Right atrium auricular region (tissue), 2 donors: ENCODE data around the gene FETUB. TPM values are rescaled to one million over a fixed set of nuclear protein-coding genes. Genes with fewer than 3 reads are reported as not detected.
"Not testable (repeated sequence)": the region's sequence is repeated elsewhere in the genome, so short reads cannot be mapped to it uniquely, and the experiment has no call there.

Source experiments
- DNase-seq: peaks from one replicate; pipeline ENCODE4 v3.0.0-alpha.2; 2019; ENCODE audit warnings: low spot score
- H3K27ac ChIP-seq, 2 donors: fragments of 200-600 bp; sonication (generic); 1 replicate in 1 of 2; 2 replicates in 1 of 2; pipeline ENCODE4 v1.5.1; 2016 to 2019
- H3K27me3 ChIP-seq, 2 donors: fragments of 200-600 bp; sonication (generic); one replicate each; pipeline versions ENCODE4 v1.5.1 to v1.6.0; 2017 to 2019
- H3K36me3 ChIP-seq: fragments of 200-600 bp; sonication (generic); one replicate; pipeline ENCODE4 v1.5.1; 2016
- H3K4me1 ChIP-seq, 2 donors: fragments of 200-600 bp; sonication (generic); one replicate each; pipeline versions ENCODE4 v1.5.1 to v1.6.0; 2017 to 2019
- H3K4me3 ChIP-seq, 2 donors: fragments of 200-600 bp; sonication (generic); 1 replicate in 1 of 2; 2 replicates in 1 of 2; pipeline ENCODE4 v1.5.1; 2017 to 2019; ENCODE audit warnings: mild to moderate bottlenecking in 1 of 2, moderate library complexity in 1 of 2
- H3K9me3 ChIP-seq, 2 donors: fragments of 200-600 bp; sonication (generic); one replicate each; pipeline ENCODE4 v1.5.1; 2019
- total RNA-seq, 2 donors: library from RNA; depleted of rRNA; stranded (reverse); fragments of >200 nt; gene quantifications; one replicate each; pipeline ENCODE4 v1.1.0, GENCODE V29; 2016
- TF ChIP-seq, protein P1 (sequence below), 2 donors: fragments of 200-600 bp; sonication (generic); IDR thresholded peaks; one replicate each; pipeline ENCODE4 v1.5.1; 2019; ENCODE audit warnings: antibody characterized with exemption in 2 of 2

FETUB gene
- total RNA-seq, 2 donors from 2014 or later, result not detected

DNA sequence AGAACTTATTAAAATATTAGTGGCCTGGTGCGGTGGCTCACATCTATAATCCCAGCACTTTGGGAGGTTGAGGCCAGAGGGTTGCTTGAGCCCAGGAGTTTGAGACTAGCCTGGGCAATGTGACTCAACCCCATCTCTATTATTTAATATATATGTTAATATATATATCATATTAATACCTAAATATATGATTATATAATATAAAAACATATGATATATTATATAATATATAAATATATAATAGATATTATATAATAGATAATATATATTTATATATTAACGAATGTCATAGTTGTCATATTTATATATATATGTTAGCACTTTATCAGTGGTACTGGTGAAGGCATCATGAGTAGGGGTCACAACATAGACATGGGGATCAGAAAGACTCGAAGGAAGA is 30.9 kb downstream of the FETUB start:
- H3K36me3 ChIP-seq, result no peaks in the 10 kb centered on the region
- H3K27ac ChIP-seq, result no peak overlapping the region
- no peaks in the 10 kb centered on the region for H3K27me3 ChIP-seq
- no peak overlapping the region for H3K4me3 ChIP-seq
- TF ChIP-seq, protein P1, sequence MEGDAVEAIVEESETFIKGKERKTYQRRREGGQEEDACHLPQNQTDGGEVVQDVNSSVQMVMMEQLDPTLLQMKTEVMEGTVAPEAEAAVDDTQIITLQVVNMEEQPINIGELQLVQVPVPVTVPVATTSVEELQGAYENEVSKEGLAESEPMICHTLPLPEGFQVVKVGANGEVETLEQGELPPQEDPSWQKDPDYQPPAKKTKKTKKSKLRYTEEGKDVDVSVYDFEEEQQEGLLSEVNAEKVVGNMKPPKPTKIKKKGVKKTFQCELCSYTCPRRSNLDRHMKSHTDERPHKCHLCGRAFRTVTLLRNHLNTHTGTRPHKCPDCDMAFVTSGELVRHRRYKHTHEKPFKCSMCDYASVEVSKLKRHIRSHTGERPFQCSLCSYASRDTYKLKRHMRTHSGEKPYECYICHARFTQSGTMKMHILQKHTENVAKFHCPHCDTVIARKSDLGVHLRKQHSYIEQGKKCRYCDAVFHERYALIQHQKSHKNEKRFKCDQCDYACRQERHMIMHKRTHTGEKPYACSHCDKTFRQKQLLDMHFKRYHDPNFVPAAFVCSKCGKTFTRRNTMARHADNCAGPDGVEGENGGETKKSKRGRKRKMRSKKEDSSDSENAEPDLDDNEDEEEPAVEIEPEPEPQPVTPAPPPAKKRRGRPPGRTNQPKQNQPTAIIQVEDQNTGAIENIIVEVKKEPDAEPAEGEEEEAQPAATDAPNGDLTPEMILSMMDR (IDR thresholded peaks at IDR 0.05), result no peak
- H3K9me3 ChIP-seq, result no peaks in the 10 kb centered on the region
- no peak for DNase-seq
- no peaks in the 10 kb centered on the region for H3K4me1 ChIP-seq

DNA sequence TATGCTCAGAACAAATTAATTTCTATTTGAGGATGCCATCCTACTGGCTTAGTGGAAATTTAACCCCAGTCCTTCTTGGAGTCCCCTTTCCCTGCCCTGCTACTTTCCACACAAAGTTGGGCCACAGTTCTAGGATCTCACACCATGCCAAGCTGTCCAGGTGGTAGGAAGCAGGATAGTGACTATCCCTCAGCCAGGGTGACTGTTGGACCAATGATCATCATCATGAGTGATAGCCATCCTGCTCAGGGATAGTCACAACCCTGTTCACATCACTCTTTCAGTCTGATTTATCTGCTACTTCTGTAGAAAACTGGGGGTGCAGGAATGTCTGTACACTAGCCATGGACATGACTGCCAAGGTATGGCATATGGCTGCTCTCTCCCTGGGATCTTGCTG is 38.4 kb downstream of the FETUB start:
- H3K36me3 ChIP-seq, result no peaks in the 10 kb centered on the region
- DNase-seq, result no peak
- no peaks in the 10 kb centered on the region for H3K27me3 ChIP-seq
- no peaks in the 10 kb centered on the region for H3K4me1 ChIP-seq
- H3K27ac ChIP-seq, result no peak overlapping the region
- H3K4me3 ChIP-seq, result no peak overlapping the region
- TF ChIP-seq, protein P1 (IDR thresholded peaks at IDR 0.05), result no peak
- H3K9me3 ChIP-seq, result no peaks in the 10 kb centered on the region

DNA sequence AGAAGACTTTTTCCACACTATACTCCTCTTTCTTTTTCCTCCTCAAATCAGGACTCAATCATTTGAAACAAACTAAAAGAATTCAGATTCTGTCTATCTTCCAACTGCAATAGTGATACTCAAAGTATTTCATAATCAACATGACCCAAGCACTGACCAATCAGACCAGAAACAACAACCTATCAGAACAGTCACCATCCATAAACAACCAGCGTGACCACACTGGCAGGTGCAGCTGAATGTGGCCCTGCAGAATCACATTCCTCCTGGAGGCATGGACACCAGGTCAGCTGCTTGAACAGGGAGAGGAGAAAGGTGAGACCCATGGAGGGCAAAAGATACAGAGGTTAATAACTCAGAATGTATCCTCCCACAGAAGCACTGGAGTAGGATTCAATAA is 39.0 kb downstream of the FETUB start:
- no peaks in the 10 kb centered on the region for H3K36me3 ChIP-seq
- DNase-seq, result no peak
- TF ChIP-seq, protein P1 (IDR thresholded peaks at IDR 0.05), result no peak
- H3K27me3 ChIP-seq, result no peaks in the 10 kb centered on the region
- no peaks in the 10 kb centered on the region for H3K9me3 ChIP-seq
- no peak overlapping the region for H3K4me3 ChIP-seq
- no peak overlapping the region for H3K27ac ChIP-seq
- no peaks in the 10 kb centered on the region for H3K4me1 ChIP-seq

DNA sequence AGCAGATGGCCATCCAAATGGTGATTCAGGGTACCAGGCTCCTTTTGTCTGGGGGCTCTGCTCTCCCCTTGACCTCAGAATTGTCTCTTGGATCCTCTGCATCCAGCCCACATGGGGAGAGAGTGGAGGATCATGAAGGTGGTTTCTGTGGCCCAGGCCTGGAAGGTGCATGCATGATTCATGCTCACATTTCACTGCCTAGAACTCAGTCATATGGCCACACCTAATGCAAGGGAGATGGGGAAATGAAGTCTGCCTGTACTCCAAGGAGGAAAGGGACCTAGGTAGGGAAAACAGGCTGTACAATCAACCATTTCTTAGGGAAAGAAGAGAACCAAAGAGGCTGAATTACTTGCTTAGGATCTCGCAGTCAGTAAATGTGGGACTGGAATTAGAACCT is 40.7 kb downstream of the FETUB start:
- Histone ChIP-seq H3K27me3 (no peaks in the 10 kb centered on the region), H3K27ac (no peak overlapping the region), H3K9me3 (no peaks in the 10 kb centered on the region), H3K36me3 (no peaks in the 10 kb centered on the region), H3K4me1 (no peaks in the 10 kb centered on the region), H3K4me3 (no peak overlapping the region)
- DNase-seq, result no peak
- TF ChIP-seq, protein P1 (IDR thresholded peaks at IDR 0.05), result no peak

DNA sequence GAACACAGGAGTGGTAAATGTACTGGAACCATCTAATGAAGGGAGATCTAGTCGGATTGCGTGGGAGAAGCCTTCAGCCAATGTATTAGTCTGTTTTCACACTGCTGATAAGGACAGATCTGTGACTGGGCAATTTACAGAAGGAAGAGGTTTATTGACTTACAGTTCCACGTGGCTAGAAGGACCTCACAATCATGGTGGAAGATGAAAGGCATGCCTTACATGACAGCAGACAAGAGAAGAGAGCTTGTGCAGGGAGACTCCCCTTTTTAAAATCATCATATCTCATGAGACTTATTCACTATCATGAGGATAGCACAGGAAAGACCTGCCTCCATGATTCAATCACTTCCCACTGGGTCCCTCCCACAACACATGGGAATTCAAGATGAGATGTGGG is 42.6 kb downstream of the FETUB start:
- Histone ChIP-seq H3K27ac (no peak overlapping the region), H3K4me1 (no peaks in the 10 kb centered on the region), H3K36me3 (no peaks in the 10 kb centered on the region), H3K27me3 (no peaks in the 10 kb centered on the region), H3K4me3 (no peak overlapping the region), H3K9me3 (no peaks in the 10 kb centered on the region)
- DNase-seq, result no peak
- TF ChIP-seq, protein P1 (IDR thresholded peaks at IDR 0.05), result no peak

DNA sequence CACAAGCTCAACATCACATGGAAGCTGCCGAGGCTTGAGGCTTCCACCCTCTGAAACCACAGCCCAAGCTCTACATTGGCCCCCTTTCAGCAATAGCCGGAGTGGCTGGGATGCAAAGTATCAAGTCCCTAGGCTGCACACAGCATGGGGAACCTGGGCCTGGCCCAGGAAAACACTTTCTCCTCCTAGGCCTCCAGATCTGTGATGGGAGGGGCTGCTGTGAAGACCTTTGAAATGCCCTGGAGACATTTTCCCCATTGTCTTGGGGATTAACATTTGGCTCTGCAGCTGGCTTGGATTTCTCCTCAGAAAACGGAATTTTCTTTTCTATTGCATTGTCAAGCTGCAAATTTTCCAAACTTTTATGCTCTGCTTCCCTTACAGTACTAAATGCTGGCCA is 43.8 kb downstream of the FETUB start:
- Histone ChIP-seq H3K36me3 (no peaks in the 10 kb centered on the region), H3K4me1 (no peaks in the 10 kb centered on the region), H3K9me3 (no peaks in the 10 kb centered on the region), H3K4me3 (no peak overlapping the region), H3K27me3 (no peaks in the 10 kb centered on the region), H3K27ac (no peak overlapping the region)
- TF ChIP-seq, protein P1 (IDR thresholded peaks at IDR 0.05), result no peak
- DNase-seq, result no peak

DNA sequence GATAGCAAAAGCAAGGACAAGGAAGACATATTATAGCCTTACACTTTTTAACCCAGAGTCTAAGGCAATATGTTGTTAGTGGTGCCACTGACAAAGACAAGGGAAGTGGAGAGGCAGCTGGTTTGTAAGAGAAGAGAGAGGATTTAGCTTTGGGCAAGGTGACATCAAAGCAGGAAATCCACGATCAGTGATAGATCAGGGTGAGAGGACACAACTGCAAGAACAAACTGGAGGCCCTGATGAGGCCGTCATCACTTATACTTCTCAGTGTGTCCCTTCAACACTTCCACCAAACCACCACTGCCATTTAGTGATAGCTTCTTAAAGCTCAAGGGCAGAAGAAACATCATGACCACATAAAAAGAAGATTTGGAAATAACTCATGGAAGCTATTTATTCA is 46.3 kb downstream of the FETUB start:
- not testable (repeated sequence) for H3K27ac ChIP-seq, H3K4me1 ChIP-seq, H3K27me3 ChIP-seq, H3K4me3 ChIP-seq, H3K9me3 ChIP-seq, H3K36me3 ChIP-seq, DNase-seq
